GM18526 (cell line): ENCODE data around the gene CDH15.

Experiments used
- POLR2A ChIP-seq: IDR thresholded peaks from 3 replicates; pipeline ENCODE4 v1.6.1; 2011; ENCODE audit not compliant: insufficient read length; ENCODE audit errors: extremely low read depth

CDH15 gene

DNA sequence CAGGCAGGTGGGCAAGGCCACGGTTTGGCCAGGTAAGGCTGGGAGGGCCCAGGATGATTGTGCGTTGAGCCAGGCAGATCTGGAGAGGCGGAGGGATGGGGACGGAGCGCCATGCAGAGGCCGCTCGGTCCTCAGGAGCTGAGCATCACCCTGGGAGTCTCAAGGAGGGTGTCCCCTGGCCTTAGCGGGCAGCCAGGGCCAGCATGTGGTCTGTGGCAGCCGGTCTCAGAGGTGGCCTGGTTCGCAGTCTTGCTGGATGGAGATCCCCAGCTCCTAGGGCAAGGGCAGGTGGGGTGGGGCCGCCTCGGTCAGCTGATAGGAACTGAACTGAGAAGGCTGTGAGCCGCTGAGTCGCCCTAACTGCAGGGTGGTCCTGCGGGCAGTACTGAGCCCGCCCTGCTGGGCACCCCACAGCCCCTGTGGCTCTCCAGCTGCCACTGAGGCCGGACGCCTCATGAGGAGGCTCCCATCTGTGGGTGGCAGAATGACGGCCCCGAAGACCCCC, 11.6 kb upstream of the CDH15 start:
- no peak for TF ChIP-seq POLR2A

DNA sequence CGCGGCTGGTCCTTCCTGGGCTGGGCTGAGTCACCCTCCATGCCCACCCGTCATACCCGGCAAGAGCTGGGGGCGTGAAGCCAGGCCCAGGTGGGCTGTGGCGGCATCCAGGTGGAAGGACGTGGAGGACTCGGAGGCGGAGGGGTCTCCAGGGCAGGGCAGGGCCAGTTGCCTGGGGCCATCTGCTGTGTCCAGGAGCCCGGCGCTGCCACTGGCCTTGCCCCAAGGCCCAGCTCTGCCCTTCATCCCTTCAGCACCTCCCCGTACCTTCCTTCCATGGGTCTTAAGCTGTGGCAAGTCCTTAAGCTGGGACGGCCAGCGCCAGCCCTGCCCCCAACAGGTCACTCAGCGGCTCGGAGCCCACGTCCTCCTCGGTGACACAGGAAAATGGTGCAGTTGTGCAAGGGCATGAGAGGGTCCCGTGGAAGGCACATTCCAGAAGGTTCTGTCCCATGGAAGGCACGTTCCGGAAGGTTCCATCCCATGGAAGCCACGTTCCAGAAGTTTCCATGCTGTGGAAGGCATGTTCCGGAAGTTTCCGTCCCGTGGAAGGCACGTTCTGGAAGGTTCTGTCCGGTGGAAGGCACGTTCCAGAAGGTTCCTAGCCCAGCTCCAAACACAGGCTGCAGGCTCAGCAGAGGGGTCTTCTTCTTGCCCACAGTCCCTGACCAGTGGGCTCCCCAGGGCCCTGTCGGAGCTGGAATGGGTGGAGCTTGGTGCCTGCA, 10.4 kb upstream of the CDH15 start:
- TF ChIP-seq POLR2A, result no peak

- TF ChIP-seq POLR2A, result no peak
Measured at GRCh38 chr16:89161763-89162713, 9.5 kb upstream of the CDH15 start.

- TF ChIP-seq POLR2A, result no peak
Measured at GRCh38 chr16:89163297-89163696, 8.3 kb upstream of the CDH15 start.

DNA sequence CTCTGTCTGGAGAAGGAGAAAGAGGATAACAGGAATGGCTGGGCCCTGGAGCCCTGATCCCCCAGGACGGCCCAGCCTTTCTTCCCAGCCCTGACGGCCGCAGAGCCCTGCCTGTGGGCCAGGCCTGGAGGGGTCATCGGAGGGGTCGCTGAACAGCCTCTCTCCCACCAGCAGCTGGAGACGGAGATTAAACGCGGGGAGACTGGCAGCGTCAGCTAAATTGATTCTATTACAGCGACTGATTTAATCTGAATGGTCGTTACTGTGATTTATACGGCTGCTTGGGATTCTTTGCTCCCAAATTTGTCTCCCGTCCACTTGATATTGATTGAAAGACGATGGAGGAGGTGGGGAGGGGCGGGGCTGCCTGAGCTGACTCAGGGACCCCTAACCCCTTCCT, 7.1 kb upstream of the CDH15 start:
- TF ChIP-seq POLR2A, result no peak

GRCh38 chr16:89164847-89165680, 6.5 kb upstream of the CDH15 start:
- TF ChIP-seq POLR2A, result no peak

GRCh38 chr16:89166696-89167424, 4.7 kb upstream of the CDH15 start:
- TF ChIP-seq POLR2A, result no peak

DNA sequence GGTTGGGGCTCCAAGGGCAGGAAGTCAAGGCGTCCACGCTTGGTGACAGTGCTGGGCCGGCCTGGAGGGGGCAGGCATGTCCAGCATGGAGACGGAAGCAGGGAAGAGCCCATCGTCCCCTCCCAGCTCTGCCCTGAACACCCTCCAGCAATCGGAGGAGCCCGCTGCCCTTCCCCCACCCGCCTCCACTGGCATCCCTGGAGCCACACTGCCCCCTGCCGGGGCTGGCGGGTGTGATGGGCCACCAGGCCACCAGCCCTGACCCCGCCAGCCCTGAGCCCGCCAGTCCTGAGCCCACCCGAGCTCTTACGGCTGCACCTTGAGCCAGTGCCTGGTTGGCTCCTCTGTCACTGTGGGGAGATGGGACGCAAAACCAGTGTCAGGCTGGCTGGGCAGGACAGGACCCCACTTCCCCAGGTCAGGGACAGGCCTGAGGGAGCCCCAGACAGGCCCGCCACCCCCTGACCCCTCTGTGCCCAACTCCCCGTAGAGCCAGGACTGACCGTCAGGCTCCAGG, 4.1 kb upstream of the CDH15 start:
- no peak for TF ChIP-seq POLR2A

- no peak for TF ChIP-seq POLR2A
Measured at GRCh38 chr16:89168381-89169189, 3.0 kb upstream of the CDH15 start.

DNA sequence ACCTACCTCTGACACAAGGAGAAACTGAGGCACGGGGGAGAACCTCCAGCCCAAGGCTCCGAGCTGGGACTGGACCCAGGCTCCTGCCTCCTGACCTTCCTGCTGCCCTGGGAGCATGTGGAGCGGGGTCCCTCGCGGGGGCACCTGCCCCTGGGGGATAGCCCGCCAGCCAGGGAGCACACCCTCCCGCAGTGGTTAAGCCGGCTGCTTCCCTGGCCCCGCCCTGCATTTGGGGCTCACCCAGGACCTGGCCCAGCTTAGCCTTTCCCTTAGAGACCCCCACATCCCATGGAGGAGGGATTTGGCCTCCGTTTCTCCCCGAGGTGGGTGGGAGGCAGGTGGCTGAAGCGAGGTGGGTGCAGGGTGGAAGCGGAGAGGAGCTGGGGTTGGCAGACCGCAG, 1.8 kb upstream of the CDH15 start:
- TF ChIP-seq POLR2A, result no peak

GRCh38 chr16:89170346-89171215, 967 bp upstream of the CDH15 start:
- TF ChIP-seq POLR2A, result no peak

DNA sequence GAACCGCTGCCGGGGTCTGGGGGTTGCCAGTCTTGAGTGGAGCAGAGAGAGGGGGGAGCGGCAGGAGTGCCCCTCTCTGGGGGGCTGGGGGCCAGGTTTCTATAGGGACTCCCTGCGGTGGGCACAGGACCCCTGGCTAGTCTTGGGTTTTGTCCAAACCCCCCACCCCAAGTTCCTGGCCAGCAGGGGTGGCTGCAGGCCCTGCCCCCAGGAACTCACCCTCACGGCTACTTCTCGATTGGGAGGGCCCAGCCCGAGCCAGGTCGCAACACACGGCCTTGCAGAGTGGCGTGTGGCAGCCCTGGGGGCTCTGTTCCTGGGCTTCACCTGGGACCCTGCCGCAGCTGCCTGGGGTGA, 601 bp downstream of the CDH15 start:
- TF ChIP-seq POLR2A, result no peak
